ENCODE measurements around the gene SPATA7.
"Not testable (repeated sequence)": the region's sequence is repeated elsewhere in the genome, so short reads cannot be mapped to it uniquely, and the experiment has no call there.

GRCh38 chr14:88381634-88382033 is 3.8 kb upstream of the SPATA7 start:
- not testable (repeated sequence) for TF ChIP-seq EZH2 (IDR thresholded peaks at IDR 0.05; ENCODE audit: borderline replicate concordance, low read depth, low read length, severe bottlenecking); CTCF (IDR thresholded peaks at IDR 0.05; ENCODE audit: borderline replicate concordance, extremely low read depth, low read length, poor library complexity, severe bottlenecking)
